Fibroblast of lung (primary cell): Measurements from ENCODE around the gene MARK3. TPM values are rescaled to one million over a fixed set of nuclear protein-coding genes. Genes with fewer than 3 reads are reported as not detected.

Source experiments
- DNase-seq, 2 donors: peaks; one replicate each; pipeline versions ENCODE4 v3.0.0 to v3.0.0-alpha.2; 2010; ENCODE audit warnings: low read depth in 2 of 2
- H2AFZ ChIP-seq: 2 replicates; pipeline ENCODE4 v1.5.1; 2012; ENCODE audit warnings: low read length, control low read depth, inconsistent platforms
- H3K27ac ChIP-seq: 2 replicates; pipeline ENCODE4 v1.5.1; 2011; ENCODE audit warnings: low read length, control low read depth; ENCODE audit not compliant: insufficient read depth
- H3K27me3 ChIP-seq: 2 replicates; pipeline ENCODE4 v1.5.1; 2011; ENCODE audit warnings: mild to moderate bottlenecking, low read length; ENCODE audit not compliant: control insufficient read depth, insufficient read depth
- H3K36me3 ChIP-seq: 2 replicates; pipeline ENCODE4 v1.5.1; 2011; ENCODE audit warnings: low read length; ENCODE audit not compliant: control insufficient read depth, insufficient read depth
- H3K4me1 ChIP-seq: 2 replicates; pipeline ENCODE4 v1.5.1; 2011; ENCODE audit warnings: low read length; ENCODE audit not compliant: control insufficient read depth, insufficient read depth; ENCODE audit errors: extremely low read depth
- H3K4me2 ChIP-seq: 2 replicates; pipeline ENCODE4 v1.5.1; 2011; ENCODE audit warnings: low read length, control low read depth; ENCODE audit not compliant: insufficient read depth; ENCODE audit errors: extremely low read depth
- H3K4me3 ChIP-seq, 4 experiments: fragments of 200-600 bp in 1 of 4; sonication (generic) in 1 of 4; replicated peaks in 1 of 4; 2 replicates each; pipeline ENCODE4 v1.5.1; 2011 to 2016; ENCODE audit warnings: low read length in 4 of 4, low read depth in 3 of 4, mild to moderate bottlenecking in 3 of 4, control low read depth in 2 of 4, inconsistent platforms in 1 of 4, mixed read lengths in 1 of 4; ENCODE audit not compliant: insufficient read depth in 1 of 4; ENCODE audit errors: control extremely low read depth in 1 of 4
- H3K79me2 ChIP-seq: 2 replicates; pipeline ENCODE4 v1.5.1; 2012; ENCODE audit warnings: mild to moderate bottlenecking, low read length, inconsistent platforms; ENCODE audit not compliant: control insufficient read depth, insufficient read depth
- H3K9ac ChIP-seq: 2 replicates; pipeline ENCODE4 v1.5.1; 2011; ENCODE audit warnings: mild to moderate bottlenecking, low read length, control low read depth; ENCODE audit not compliant: insufficient read depth
- H3K9me3 ChIP-seq: 2 replicates; pipeline ENCODE4 v1.5.1; 2012; ENCODE audit warnings: low read depth, low read length; ENCODE audit not compliant: control insufficient read depth, insufficient read depth
- H4K20me1 ChIP-seq: 2 replicates; pipeline ENCODE4 v1.5.1; 2011; ENCODE audit warnings: low read length; ENCODE audit not compliant: control insufficient read depth, insufficient read depth; ENCODE audit errors: extremely low read depth
- EZH2 ChIP-seq: IDR thresholded peaks from 2 replicates; pipeline ENCODE4 v1.5.1; 2012; ENCODE audit warnings: low read length, control low read depth, mild to moderate bottlenecking; ENCODE audit errors: missing control alignments
- polyA plus RNA-seq, 2 donors: library from polyadenylated mRNA; depleted of rRNA in 1 of 2; stranded (reverse) in 1 of 2; unstranded in 1 of 2; fragments of >200 nt; gene quantifications; 2 replicates each; pipeline ENCODE4 v1.2.1, GENCODE V29; 2011 to 2012; ENCODE audit warnings: missing spikeins in 1 of 2
- total RNA-seq: library from RNA; depleted of rRNA; stranded (reverse); fragments of >200 nt; gene quantifications from 2 replicates; pipeline ENCODE4 v1.2.1, GENCODE V29; 2014
- TF ChIP-seq, protein P1 (sequence below), 2 donors: IDR thresholded peaks in 1 of 2; conservative IDR thresholded peaks in 1 of 2; 1 replicate in 1 of 2; 2 replicates in 1 of 2; pipeline ENCODE4 v1.5.1; 2011 to 2012; ENCODE audit warnings: low read length in 2 of 2, control low read depth in 1 of 2, inconsistent platforms in 1 of 2, low read depth in 1 of 2, mild to moderate bottlenecking in 1 of 2

The MARK3 gene
- total and polyA plus RNA-seq, 2 donors (not counting 1 experiment from before 2014, with no cell fraction given): 76.0 to 119 TPM

- Histone ChIP-seq H3K4me3 (no peak overlapping the region), H3K27me3 (no peaks in the 10 kb centered on the region), H2AFZ (no peak overlapping the region), H3K27ac (no peak overlapping the region), H3K9ac (no peak overlapping the region), H4K20me1 (no peaks in the 10 kb centered on the region), H3K9me3 (no peaks in the 10 kb centered on the region), H3K79me2 (peaks cover 15% of the 10 kb centered on the region), H3K36me3 (peaks cover 5% of the 10 kb centered on the region), H3K4me2 (no peak overlapping the region), H3K4me1 (peaks cover 10% of the 10 kb centered on the region)
- TF ChIP-seq, protein P1, sequence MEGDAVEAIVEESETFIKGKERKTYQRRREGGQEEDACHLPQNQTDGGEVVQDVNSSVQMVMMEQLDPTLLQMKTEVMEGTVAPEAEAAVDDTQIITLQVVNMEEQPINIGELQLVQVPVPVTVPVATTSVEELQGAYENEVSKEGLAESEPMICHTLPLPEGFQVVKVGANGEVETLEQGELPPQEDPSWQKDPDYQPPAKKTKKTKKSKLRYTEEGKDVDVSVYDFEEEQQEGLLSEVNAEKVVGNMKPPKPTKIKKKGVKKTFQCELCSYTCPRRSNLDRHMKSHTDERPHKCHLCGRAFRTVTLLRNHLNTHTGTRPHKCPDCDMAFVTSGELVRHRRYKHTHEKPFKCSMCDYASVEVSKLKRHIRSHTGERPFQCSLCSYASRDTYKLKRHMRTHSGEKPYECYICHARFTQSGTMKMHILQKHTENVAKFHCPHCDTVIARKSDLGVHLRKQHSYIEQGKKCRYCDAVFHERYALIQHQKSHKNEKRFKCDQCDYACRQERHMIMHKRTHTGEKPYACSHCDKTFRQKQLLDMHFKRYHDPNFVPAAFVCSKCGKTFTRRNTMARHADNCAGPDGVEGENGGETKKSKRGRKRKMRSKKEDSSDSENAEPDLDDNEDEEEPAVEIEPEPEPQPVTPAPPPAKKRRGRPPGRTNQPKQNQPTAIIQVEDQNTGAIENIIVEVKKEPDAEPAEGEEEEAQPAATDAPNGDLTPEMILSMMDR (conservative IDR thresholded peaks at IDR 0.05 in 1 of 2, IDR thresholded peaks at IDR 0.05 in 1 of 2; ENCODE audit: low read depth in 1 of 2, low read length in 2 of 2): no peak
- no peak for TF ChIP-seq EZH2
- DNase-seq: no peak
Measured at GRCh38 chr14:103535081-103535890, 150.1 kb downstream of the MARK3 start.

DNA sequence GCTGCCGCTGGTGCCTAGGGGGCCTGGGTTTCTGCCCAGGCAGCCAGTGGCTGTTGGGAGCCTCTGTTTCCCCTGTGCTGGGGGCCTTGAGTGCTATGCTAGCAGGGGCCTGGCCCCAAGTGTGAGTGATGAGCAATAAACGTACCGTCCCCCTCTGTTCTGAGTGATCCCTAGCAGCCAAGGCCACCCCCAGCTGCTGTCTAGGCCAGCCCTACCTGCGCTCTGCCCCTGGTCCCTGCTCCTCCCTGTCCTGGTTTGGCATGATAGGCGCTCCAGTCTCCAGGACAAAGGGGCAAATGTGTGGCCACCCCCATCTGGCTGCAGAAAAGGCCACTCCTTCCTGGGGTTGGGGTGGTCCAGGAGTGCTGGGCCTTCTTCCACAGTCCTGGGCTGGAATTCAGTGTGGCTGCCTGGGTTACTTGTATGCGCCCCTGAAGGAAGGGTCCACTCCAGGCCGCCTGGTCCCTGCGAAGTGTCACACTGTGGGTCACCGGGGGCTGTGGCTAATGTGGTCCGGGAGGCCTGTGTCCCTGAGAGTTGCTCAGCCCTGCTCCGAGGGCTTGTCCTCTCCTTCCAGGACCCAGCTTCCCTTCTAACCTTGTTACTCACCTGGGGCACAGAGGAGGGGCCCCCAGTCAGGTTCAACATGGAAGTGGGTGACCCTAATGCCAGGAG is 150.8 kb downstream of the MARK3 start:
- H3K79me2 ChIP-seq: peaks cover 8% of the 10 kb centered on the region
- no peak overlapping the region for H3K4me3 ChIP-seq
- H3K4me2 ChIP-seq: no peak overlapping the region
- no peaks in the 10 kb centered on the region for H3K27me3 ChIP-seq
- no peak overlapping the region for H3K27ac ChIP-seq
- no peaks in the 10 kb centered on the region for H4K20me1 ChIP-seq
- H3K4me1 ChIP-seq: peaks cover 17% of the 10 kb centered on the region
- H3K36me3 ChIP-seq: peaks cover 5% of the 10 kb centered on the region
- no peak overlapping the region for H3K9ac ChIP-seq
- H3K9me3 ChIP-seq: no peaks in the 10 kb centered on the region
- no peak overlapping the region for H2AFZ ChIP-seq
- no peak for DNase-seq
- TF ChIP-seq EZH2: no peak
- TF ChIP-seq, protein P1 (conservative IDR thresholded peaks at IDR 0.05 in 1 of 2, IDR thresholded peaks at IDR 0.05 in 1 of 2; ENCODE audit: low read depth in 1 of 2, low read length in 2 of 2): no peak

DNA sequence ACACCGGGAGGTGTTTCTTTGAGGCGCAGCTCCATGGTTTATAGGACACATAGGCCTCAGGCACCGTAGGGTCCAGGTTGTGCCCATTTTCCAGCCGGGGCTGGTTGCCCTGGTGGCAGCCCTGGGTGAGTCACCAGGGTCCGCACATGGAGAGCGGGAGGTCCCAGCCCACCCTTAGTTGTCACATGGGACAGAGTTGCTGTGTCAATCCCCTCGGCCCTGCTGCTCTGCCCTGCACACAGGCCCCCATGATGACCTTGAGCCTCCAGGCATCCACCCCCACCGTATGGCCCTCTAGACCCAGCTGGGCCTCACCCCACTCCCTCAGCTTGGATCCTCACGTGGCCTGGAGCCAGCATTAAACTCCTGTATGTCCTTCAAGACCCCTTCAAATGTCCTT is 151.5 kb downstream of the MARK3 start:
- no peak for DNase-seq
- Histone ChIP-seq H3K4me3 (no peak overlapping the region), H3K36me3 (peaks cover 5% of the 10 kb centered on the region), H3K79me2 (peaks cover 3% of the 10 kb centered on the region), H3K4me2 (no peak overlapping the region), H2AFZ (no peak overlapping the region), H3K9me3 (no peaks in the 10 kb centered on the region), H3K4me1 (peaks cover 24% of the 10 kb centered on the region), H3K9ac (no peak overlapping the region), H3K27me3 (no peaks in the 10 kb centered on the region), H3K27ac (no peak overlapping the region), H4K20me1 (no peaks in the 10 kb centered on the region)
- TF ChIP-seq EZH2: no peak
- TF ChIP-seq, protein P1 (conservative IDR thresholded peaks at IDR 0.05 in 1 of 2, IDR thresholded peaks at IDR 0.05 in 1 of 2; ENCODE audit: low read depth in 1 of 2, low read length in 2 of 2): no peak
